ENCODE results near the gene LAMTOR2. TPM values are rescaled to one million over a fixed set of nuclear protein-coding genes. Genes with fewer than 3 reads are reported as not detected.

Gene LAMTOR2
- total RNA-seq, 1 donor from 2014 or later, result 29.4 TPM

GRCh38 chr1:156019946-156020292 lies 34.7 kb upstream of the LAMTOR2 start:
- Mint-ChIP-seq H3K27me3 (ENCODE audit: insufficient read depth, low read depth) (peaks cover 4% of the 10 kb centered on the region), H3K27ac (peak overlapping the region; percentile 88), H3K36me3 (peaks cover 20% of the 10 kb centered on the region), H3K4me1 (peaks cover 19% of the 10 kb centered on the region), H3K4me3 (peak overlapping the region; percentile 98), H3K9me3 (no peaks in the 10 kb centered on the region)
- no peak overlapping the region for H3K27ac ChIP-seq
- H3K9me3 ChIP-seq (ENCODE audit: low read depth), result no peaks in the 10 kb centered on the region
- TF ChIP-seq EZH2 (IDR thresholded peaks at IDR 0.05) (no peak), CTCF (IDR thresholded peaks at IDR 0.05) (no peak), EZH2phosphoT487 (IDR thresholded peaks at IDR 0.05) (no peak)
- peaks cover 39% of the 10 kb centered on the region for H3K79me2 ChIP-seq (ENCODE audit: low read depth)
- peaks cover 15% of the 10 kb centered on the region for H3K36me3 ChIP-seq
- H3K4me3 ChIP-seq, result peak overlapping the region; percentile 94
- peaks cover 7% of the 10 kb centered on the region for H4K20me1 ChIP-seq (ENCODE audit: low read depth)
- H3K9ac ChIP-seq, result peak overlapping the region; percentile 80
- H3F3A ChIP-seq (ENCODE audit: low read depth), result no peaks in the 10 kb centered on the region
- peaks cover 31% of the 10 kb centered on the region for H3K27me3 ChIP-seq
- H2AFZ ChIP-seq (replicated peaks), result no peak overlapping the region
- H3K4me2 ChIP-seq, result peak overlapping the region; percentile 96
- no peak for DNase-seq (ENCODE audit: low spot score)
- peaks cover 5% of the 10 kb centered on the region for H3K4me1 ChIP-seq

- Mint-ChIP-seq H3K4me3 (peak within 1 kb of the TSS; percentile 98), H3K27me3 (ENCODE audit: insufficient read depth, low read depth) (peaks cover 4% of the 10 kb centered on the region), H3K4me1 (peaks cover 19% of the 10 kb centered on the region), H3K36me3 (peaks cover 20% of the 10 kb centered on the region), H3K9me3 (no peaks in the 10 kb centered on the region), H3K27ac (peak within 1 kb of the TSS; percentile 97)
- peaks cover 5% of the 10 kb centered on the region for H3K4me1 ChIP-seq
- peak; percentile 97 for DNase-seq (ENCODE audit: low spot score)
- TF ChIP-seq CTCF (IDR thresholded peaks at IDR 0.05) (no peak), EZH2phosphoT487 (IDR thresholded peaks at IDR 0.05) (no peak), EZH2 (IDR thresholded peaks at IDR 0.05) (no peak)
- no peaks in the 10 kb centered on the region for H3K9me3 ChIP-seq (ENCODE audit: low read depth)
- peak within 1 kb of the TSS; percentile 79 for H2AFZ ChIP-seq (replicated peaks)
- H3K4me3 ChIP-seq, result peak within 1 kb of the TSS; percentile 94
- peaks cover 31% of the 10 kb centered on the region for H3K27me3 ChIP-seq
- peaks cover 7% of the 10 kb centered on the region for H4K20me1 ChIP-seq (ENCODE audit: low read depth)
- H3K36me3 ChIP-seq, result peaks cover 13% of the 10 kb centered on the region
- no peak within 1 kb of the TSS for H3K27ac ChIP-seq
- peak within 1 kb of the TSS; percentile 96 for H3K4me2 ChIP-seq
- H3K79me2 ChIP-seq (ENCODE audit: low read depth), result peaks cover 39% of the 10 kb centered on the region
- H3F3A ChIP-seq (ENCODE audit: low read depth), result no peaks in the 10 kb centered on the region
- H3K9ac ChIP-seq, result peak within 1 kb of the TSS; percentile 80
Measured at GRCh38 chr1:156020293-156021092, 34.1 kb upstream of the LAMTOR2 start, which contains the start of gene SSR2. TSS of gene SSR2 (minus strand) at chr1:156020951. CDS start at chr1:156020167, 784 bp downstream.

GRCh38 chr1:156021093-156021428 lies 33.5 kb upstream of the LAMTOR2 start:
- Histone ChIP-seq H3K27me3 (peaks cover 31% of the 10 kb centered on the region), H3K79me2 (ENCODE audit: low read depth) (peaks cover 39% of the 10 kb centered on the region), H3K4me3 (peak overlapping the region; percentile 94), H3K36me3 (peaks cover 13% of the 10 kb centered on the region), H3K4me1 (peaks cover 6% of the 10 kb centered on the region), H3K9ac (no peak overlapping the region), H3K9me3 (ENCODE audit: low read depth) (no peaks in the 10 kb centered on the region), H3K4me2 (peak overlapping the region; percentile 96), H4K20me1 (ENCODE audit: low read depth) (peaks cover 7% of the 10 kb centered on the region), H2AFZ (replicated peaks) (peak overlapping the region; percentile 79), H3F3A (ENCODE audit: low read depth) (peaks cover 1% of the 10 kb centered on the region), H3K27ac (no peak overlapping the region)
- peak overlapping the region; percentile 98 for H3K4me3 Mint-ChIP-seq
- DNase-seq (ENCODE audit: low spot score), result no peak
- peaks cover 20% of the 10 kb centered on the region for H3K36me3 Mint-ChIP-seq
- no peaks in the 10 kb centered on the region for H3K9me3 Mint-ChIP-seq
- H3K27ac Mint-ChIP-seq, result no peak overlapping the region
- H3K27me3 Mint-ChIP-seq (ENCODE audit: insufficient read depth, low read depth), result peaks cover 4% of the 10 kb centered on the region
- H3K4me1 Mint-ChIP-seq, result peaks cover 23% of the 10 kb centered on the region
- TF ChIP-seq CTCF (IDR thresholded peaks at IDR 0.05) (no peak), EZH2 (IDR thresholded peaks at IDR 0.05) (no peak), EZH2phosphoT487 (IDR thresholded peaks at IDR 0.05) (no peak)

All from neural progenitor cell (in vitro differentiated cells).